ENCODE measurements around the gene IFT74.

DNA sequence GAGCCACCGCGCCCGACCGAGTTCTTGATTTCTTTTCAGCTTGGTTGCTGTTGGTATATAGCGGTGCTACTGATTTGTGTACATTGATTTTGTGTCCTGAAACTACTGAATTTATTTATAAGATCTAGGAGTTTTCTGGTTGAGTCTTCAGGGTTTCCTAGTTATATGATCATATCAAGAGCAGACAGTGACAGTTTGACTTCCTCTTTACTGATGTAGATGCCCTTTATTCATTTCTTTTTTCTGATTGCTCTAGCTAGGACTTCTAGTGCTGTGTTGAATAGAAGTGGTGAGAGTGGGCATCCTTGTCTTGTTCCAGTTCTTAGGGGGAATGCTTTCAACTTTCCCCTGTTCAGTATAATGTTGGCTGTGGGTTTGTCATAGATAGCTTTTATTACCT is 66.7 kb downstream of the IFT74 start:
- TF ChIP-seq, protein P1, sequence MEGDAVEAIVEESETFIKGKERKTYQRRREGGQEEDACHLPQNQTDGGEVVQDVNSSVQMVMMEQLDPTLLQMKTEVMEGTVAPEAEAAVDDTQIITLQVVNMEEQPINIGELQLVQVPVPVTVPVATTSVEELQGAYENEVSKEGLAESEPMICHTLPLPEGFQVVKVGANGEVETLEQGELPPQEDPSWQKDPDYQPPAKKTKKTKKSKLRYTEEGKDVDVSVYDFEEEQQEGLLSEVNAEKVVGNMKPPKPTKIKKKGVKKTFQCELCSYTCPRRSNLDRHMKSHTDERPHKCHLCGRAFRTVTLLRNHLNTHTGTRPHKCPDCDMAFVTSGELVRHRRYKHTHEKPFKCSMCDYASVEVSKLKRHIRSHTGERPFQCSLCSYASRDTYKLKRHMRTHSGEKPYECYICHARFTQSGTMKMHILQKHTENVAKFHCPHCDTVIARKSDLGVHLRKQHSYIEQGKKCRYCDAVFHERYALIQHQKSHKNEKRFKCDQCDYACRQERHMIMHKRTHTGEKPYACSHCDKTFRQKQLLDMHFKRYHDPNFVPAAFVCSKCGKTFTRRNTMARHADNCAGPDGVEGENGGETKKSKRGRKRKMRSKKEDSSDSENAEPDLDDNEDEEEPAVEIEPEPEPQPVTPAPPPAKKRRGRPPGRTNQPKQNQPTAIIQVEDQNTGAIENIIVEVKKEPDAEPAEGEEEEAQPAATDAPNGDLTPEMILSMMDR (conservative IDR thresholded peaks at IDR 0.05 in 1 of 2, IDR thresholded peaks at IDR 0.05 in 1 of 2; ENCODE audit: extremely low read depth in 1 of 2, insufficient read depth in 1 of 2, low read depth in 1 of 2, low read length in 2 of 2) = no peak
- TF ChIP-seq EZH2 (IDR thresholded peaks at IDR 0.05; ENCODE audit: borderline replicate concordance, low read length) = no peak

Measured in mammary epithelial cell (primary cell).